DOHH2 (cell line): Measurements from ENCODE around the gene PHC2.

Experiments
- H3F3A ChIP-seq: fragments of 200-600 bp; sonication (generic), shearing (Covaris generic); 2 replicates; pipeline ENCODE4 v1.6.0; 2016; ENCODE audit warnings: antibody characterized with exemption, mild to moderate bottlenecking; ENCODE audit not compliant: control insufficient read depth, insufficient read depth
- H3K27ac ChIP-seq: fragments of 200-600 bp; sonication (generic); 2 replicates; pipeline ENCODE4 v1.5.1; 2014; ENCODE audit warnings: low read depth, mild to moderate bottlenecking, low read length, moderate library complexity
- H3K27me3 ChIP-seq: fragments of 200-600 bp; sonication (generic); 2 replicates; pipeline ENCODE4 v1.6.1; 2014; ENCODE audit warnings: mild to moderate bottlenecking, low read length, mixed read lengths; ENCODE audit not compliant: control insufficient read depth
- H3K36me3 ChIP-seq: fragments of 200-600 bp; sonication (generic); 2 replicates; pipeline ENCODE4 v1.6.1; 2014; ENCODE audit warnings: mild to moderate bottlenecking, low read length, moderate library complexity, mixed read lengths; ENCODE audit not compliant: control insufficient read depth
- H3K4me1 ChIP-seq: fragments of 200-600 bp; sonication (generic); 2 replicates; pipeline ENCODE4 v1.6.1; 2014; ENCODE audit warnings: mild to moderate bottlenecking, low read length, mixed read lengths; ENCODE audit not compliant: control insufficient read depth
- H3K4me2 ChIP-seq: fragments of 200-600 bp; sonication (generic); 2 replicates; pipeline ENCODE4 v1.6.0; 2014; ENCODE audit warnings: mild to moderate bottlenecking, low read length, moderate library complexity
- H3K4me3 ChIP-seq: fragments of 200-600 bp; sonication (generic); 2 replicates; pipeline ENCODE4 v1.5.1; 2014; ENCODE audit warnings: mild to moderate bottlenecking, low read length, mixed read lengths
- H3K79me2 ChIP-seq: fragments of 200-600 bp; sonication (generic); 2 replicates; pipeline ENCODE4 v1.6.1; 2014; ENCODE audit warnings: mild to moderate bottlenecking, low read length, mixed read lengths; ENCODE audit not compliant: control insufficient read depth
- H3K9me2 ChIP-seq: fragments of 200-600 bp; sonication (generic); replicated peaks from 2 replicates; pipeline ENCODE4 v1.6.1; 2014; ENCODE audit warnings: mild to moderate bottlenecking, low read length, mixed read lengths; ENCODE audit not compliant: control insufficient read depth
- H3K9me3 ChIP-seq: fragments of 200-600 bp; sonication (generic); 2 replicates; pipeline ENCODE4 v1.6.1; 2014; ENCODE audit warnings: antibody characterized with exemption, low read length, mixed read lengths; ENCODE audit not compliant: control insufficient read depth, insufficient read depth
- H4K20me1 ChIP-seq: fragments of 200-600 bp; sonication (generic); 2 replicates; pipeline ENCODE4 v1.6.0; 2014; ENCODE audit warnings: low read depth, mild to moderate bottlenecking, antibody characterized with exemption, low read length, moderate library complexity; ENCODE audit not compliant: control insufficient read depth, insufficient read depth
- CTCF ChIP-seq: fragments of 200-600 bp; sonication (generic); IDR thresholded peaks from one replicate; pipeline ENCODE4 v1.5.1; 2014; ENCODE audit warnings: antibody characterized with exemption, mild to moderate bottlenecking, low read depth, low read length; ENCODE audit not compliant: poor library complexity, severe bottlenecking
- EZH2phosphoT487 ChIP-seq: fragments of 200-600 bp; sonication (generic); IDR thresholded peaks from 2 replicates; pipeline ENCODE4 v1.6.1; 2017; ENCODE audit warnings: borderline replicate concordance, mild to moderate bottlenecking, antibody characterized with exemption, low read length, moderate library complexity, mixed read lengths

Gene PHC2

GRCh38 chr1:33330361-33330890 lies 100.5 kb downstream of the PHC2 start:
- H3K4me3 ChIP-seq, result no peak overlapping the region
- H3K79me2 ChIP-seq, result peaks cover 22% of the 10 kb centered on the region
- no peaks in the 10 kb centered on the region for H3K9me2 ChIP-seq
- peaks cover 92% of the 10 kb centered on the region for H3K36me3 ChIP-seq
- no peak overlapping the region for H3K27ac ChIP-seq
- H3K9me3 ChIP-seq, result no peaks in the 10 kb centered on the region
- H3K27me3 ChIP-seq, result no peaks in the 10 kb centered on the region
- peaks cover 4% of the 10 kb centered on the region; the same call in 1 of the 2 replicates for H4K20me1 ChIP-seq
- no peaks in the 10 kb centered on the region for H3F3A ChIP-seq
- H3K4me2 ChIP-seq, result no peak overlapping the region
- no peak for TF ChIP-seq EZH2phosphoT487
- TF ChIP-seq CTCF, result no peak
- no peaks in the 10 kb centered on the region for H3K4me1 ChIP-seq

- no peak overlapping the region for H3K4me2 ChIP-seq
- no peak overlapping the region for H3K27ac ChIP-seq
- H4K20me1 ChIP-seq, result peaks cover 4% of the 10 kb centered on the region; the same call in 1 of the 2 replicates
- H3K79me2 ChIP-seq, result peaks cover 16% of the 10 kb centered on the region
- TF ChIP-seq CTCF, result no peak
- TF ChIP-seq EZH2phosphoT487, result no peak
- peaks cover 92% of the 10 kb centered on the region for H3K36me3 ChIP-seq
- H3K9me3 ChIP-seq, result no peaks in the 10 kb centered on the region
- H3K4me3 ChIP-seq, result no peak overlapping the region
- no peaks in the 10 kb centered on the region for H3K9me2 ChIP-seq
- no peaks in the 10 kb centered on the region for H3K4me1 ChIP-seq
- H3F3A ChIP-seq, result no peaks in the 10 kb centered on the region
- H3K27me3 ChIP-seq, result no peaks in the 10 kb centered on the region
Measured at GRCh38 chr1:33329600-33330305, 101.1 kb downstream of the PHC2 start.

GRCh38 chr1:33328817-33329216 lies 102.1 kb downstream of the PHC2 start:
- peaks cover 4% of the 10 kb centered on the region; the same call in 1 of the 2 replicates for H4K20me1 ChIP-seq
- no peaks in the 10 kb centered on the region for H3K4me1 ChIP-seq
- no peaks in the 10 kb centered on the region for H3K9me3 ChIP-seq
- H3K4me3 ChIP-seq, result no peak overlapping the region
- peaks cover 6% of the 10 kb centered on the region for H3K79me2 ChIP-seq
- peaks cover 92% of the 10 kb centered on the region for H3K36me3 ChIP-seq
- H3K27ac ChIP-seq, result no peak overlapping the region
- no peaks in the 10 kb centered on the region for H3K9me2 ChIP-seq
- TF ChIP-seq CTCF (no peak), EZH2phosphoT487 (no peak)
- no peak overlapping the region for H3K4me2 ChIP-seq
- H3K27me3 ChIP-seq, result no peaks in the 10 kb centered on the region
- no peaks in the 10 kb centered on the region for H3F3A ChIP-seq
